Bronchial epithelial cell (primary cell): ENCODE measurements around the gene ADGRG1. TPM values are rescaled to one million over a fixed set of nuclear protein-coding genes. Genes with fewer than 3 reads are reported as not detected.

Source experiments
- DNase-seq: peaks from one replicate; pipeline ENCODE4 v3.0.0-alpha.2; 2010; ENCODE audit warnings: low read depth
- FAIRE-seq: peaks from 2 replicates; lab custom pipeline; 2011; peaks lifted over from hg19 to GRCh38; lab: Jason Lieb, UNC
- H3K27me3 ChIP-seq: 2 replicates; pipeline ENCODE4 v1.5.1; 2011; ENCODE audit warnings: low read length; ENCODE audit not compliant: control insufficient read depth, insufficient read depth
- H3K36me3 ChIP-seq: 2 replicates; pipeline ENCODE4 v1.5.1; 2011; ENCODE audit warnings: low read length; ENCODE audit not compliant: control insufficient read depth, insufficient read depth
- H3K4me3 ChIP-seq: 2 replicates; pipeline ENCODE4 v1.5.1; 2011; ENCODE audit warnings: mild to moderate bottlenecking, low read depth, low read length, control low read depth
- total RNA-seq: library from RNA; depleted of rRNA; stranded (reverse); fragments of >200 nt; gene quantifications from 2 replicates; pipeline ENCODE4 v1.2.1, GENCODE V29; 2014
- TF ChIP-seq, protein P1 (sequence below): IDR thresholded peaks from 2 replicates; pipeline ENCODE4 v1.5.1; 2011; ENCODE audit warnings: mild to moderate bottlenecking, moderate library complexity, low read length, control low read depth, inconsistent platforms; ENCODE audit not compliant: insufficient read depth, severe bottlenecking

The ADGRG1 gene
- 21.1 and 45.3 TPM in 2 replicates for total RNA-seq

DNA sequence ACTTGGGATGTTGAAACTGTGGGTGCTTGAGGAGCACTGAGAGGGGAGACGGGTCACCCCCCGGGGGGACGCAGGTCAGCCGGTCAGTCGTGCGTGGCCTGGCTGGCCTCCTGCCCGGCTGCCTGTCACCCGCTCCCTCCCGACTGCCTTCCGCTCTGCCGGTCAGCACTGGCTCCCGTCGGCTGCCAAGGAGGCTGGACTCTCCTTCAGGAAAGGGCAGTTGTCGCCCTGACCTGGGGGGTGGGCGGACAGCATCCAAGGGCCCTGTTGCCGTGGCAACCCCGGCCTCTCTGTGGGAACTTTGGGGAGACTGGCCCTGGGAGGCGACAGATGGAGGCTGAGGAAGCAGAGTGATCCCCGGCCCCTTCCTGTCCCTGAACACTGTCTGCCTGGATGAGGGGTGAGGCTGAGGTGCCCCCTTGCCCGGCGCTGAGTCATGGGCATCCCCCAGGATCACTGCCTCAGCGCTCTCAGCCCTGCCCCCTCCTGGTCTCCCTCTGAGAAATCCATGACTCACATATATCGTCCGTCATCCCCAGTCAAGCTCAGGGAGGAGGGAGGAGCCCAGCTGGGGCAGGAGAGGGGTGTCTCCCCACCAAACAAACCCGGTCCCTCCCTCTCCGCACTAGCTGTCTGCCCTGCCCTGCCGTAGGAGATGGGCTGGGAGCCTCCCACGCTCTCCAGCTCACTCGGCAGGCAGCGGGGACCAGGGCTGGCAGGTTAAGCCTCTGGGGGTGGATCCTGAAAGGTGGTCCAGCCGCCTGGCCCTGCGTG is at the start of gene ADGRG1:
ADGRG1 (plus strand) TSS at position 623 of the 774 bp plus-strand sequence. CDS start 21,658 bp downstream, outside the sequence.
- FAIRE-seq (peak; percentile 52), DNase-seq (peak; percentile 96)
- peaks cover 20% of the 10 kb centered on the region for H3K36me3 ChIP-seq
- no peaks in the 10 kb centered on the region for H3K27me3 ChIP-seq
- peak within 1 kb of the TSS; percentile 38 for H3K4me3 ChIP-seq
- TF ChIP-seq, protein P1, sequence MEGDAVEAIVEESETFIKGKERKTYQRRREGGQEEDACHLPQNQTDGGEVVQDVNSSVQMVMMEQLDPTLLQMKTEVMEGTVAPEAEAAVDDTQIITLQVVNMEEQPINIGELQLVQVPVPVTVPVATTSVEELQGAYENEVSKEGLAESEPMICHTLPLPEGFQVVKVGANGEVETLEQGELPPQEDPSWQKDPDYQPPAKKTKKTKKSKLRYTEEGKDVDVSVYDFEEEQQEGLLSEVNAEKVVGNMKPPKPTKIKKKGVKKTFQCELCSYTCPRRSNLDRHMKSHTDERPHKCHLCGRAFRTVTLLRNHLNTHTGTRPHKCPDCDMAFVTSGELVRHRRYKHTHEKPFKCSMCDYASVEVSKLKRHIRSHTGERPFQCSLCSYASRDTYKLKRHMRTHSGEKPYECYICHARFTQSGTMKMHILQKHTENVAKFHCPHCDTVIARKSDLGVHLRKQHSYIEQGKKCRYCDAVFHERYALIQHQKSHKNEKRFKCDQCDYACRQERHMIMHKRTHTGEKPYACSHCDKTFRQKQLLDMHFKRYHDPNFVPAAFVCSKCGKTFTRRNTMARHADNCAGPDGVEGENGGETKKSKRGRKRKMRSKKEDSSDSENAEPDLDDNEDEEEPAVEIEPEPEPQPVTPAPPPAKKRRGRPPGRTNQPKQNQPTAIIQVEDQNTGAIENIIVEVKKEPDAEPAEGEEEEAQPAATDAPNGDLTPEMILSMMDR, result peak; percentile 35

DNA sequence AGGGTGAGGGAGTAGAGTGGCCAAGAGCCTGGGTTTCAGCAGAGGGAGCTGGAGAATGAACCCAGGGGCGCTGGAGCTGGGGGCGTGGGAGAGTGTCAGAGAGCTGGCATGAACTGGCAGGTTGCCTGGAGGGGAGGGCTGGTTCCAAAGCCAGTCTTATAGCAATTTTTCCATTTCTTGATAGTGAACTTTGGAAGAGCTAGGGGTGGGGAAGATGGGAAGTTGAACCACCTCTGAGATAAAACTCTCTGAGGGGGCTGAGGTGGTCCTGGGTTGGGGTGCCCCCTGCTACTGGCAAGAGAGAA is 49.1 kb upstream of the ADGRG1 start:
- DNase-seq (no peak), FAIRE-seq (no peak)
- H3K4me3 ChIP-seq, result no peak overlapping the region
- H3K27me3 ChIP-seq, result no peaks in the 10 kb centered on the region
- TF ChIP-seq, protein P1, result no peak
- H3K36me3 ChIP-seq, result no peaks in the 10 kb centered on the region

- FAIRE-seq (no peak), DNase-seq (no peak)
- H3K27me3 ChIP-seq, result no peaks in the 10 kb centered on the region
- no peaks in the 10 kb centered on the region for H3K36me3 ChIP-seq
- TF ChIP-seq, protein P1, result no peak
- H3K4me3 ChIP-seq, result no peak overlapping the region
These were observed 43.3 kb upstream of the ADGRG1 start for GRCh38 chr16:57585051-57585687.

DNA sequence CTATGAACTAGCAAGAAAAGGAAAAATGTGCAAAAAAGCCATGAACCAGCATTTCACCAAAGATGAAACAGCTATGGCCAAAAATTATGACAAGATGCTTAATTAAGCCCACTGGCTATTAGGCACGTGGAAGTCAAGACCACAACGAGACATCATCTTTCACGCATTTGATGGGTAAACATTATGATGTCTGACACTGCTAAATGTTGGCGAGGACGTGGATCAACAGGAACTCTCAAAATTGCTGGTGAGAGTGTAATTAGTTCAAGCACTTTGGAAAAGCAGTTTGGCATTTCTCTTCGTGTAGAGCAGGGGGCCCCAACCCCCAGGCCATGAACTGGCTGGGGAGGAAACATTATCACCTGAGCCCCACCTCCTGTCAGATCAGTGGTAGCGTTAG is 39.6 kb upstream of the ADGRG1 start:
- TF ChIP-seq, protein P1, result no peak
- Histone ChIP-seq H3K27me3 (no peaks in the 10 kb centered on the region), H3K4me3 (no peak overlapping the region), H3K36me3 (no peaks in the 10 kb centered on the region)
- DNase-seq (no peak), FAIRE-seq (no peak)

- no peak overlapping the region for H3K4me3 ChIP-seq
- DNase-seq, result no peak
- TF ChIP-seq, protein P1, result no peak
- no peak for FAIRE-seq
- no peaks in the 10 kb centered on the region for H3K27me3 ChIP-seq
- H3K36me3 ChIP-seq, result no peaks in the 10 kb centered on the region
These were observed 39.1 kb upstream of the ADGRG1 start for GRCh38 chr16:57589374-57589773.

- H3K4me3 ChIP-seq, result no peak overlapping the region
- no peaks in the 10 kb centered on the region for H3K36me3 ChIP-seq
- DNase-seq (peak; percentile 92), FAIRE-seq (no peak)
- TF ChIP-seq, protein P1, result no peak
- no peaks in the 10 kb centered on the region for H3K27me3 ChIP-seq
These were observed 37.8 kb upstream of the ADGRG1 start for GRCh38 chr16:57590654-57591085.
